B cell (primary cell): ENCODE results near the gene PTPN7.

ENCODE experiments used
- CTCF ChIP-seq: fragments of 200-600 bp; IDR thresholded peaks from one replicate; pipeline ENCODE4 v1.8.0; 2022; ENCODE audit warnings: antibody characterized with exemption, mild to moderate bottlenecking
- EZH2 ChIP-seq: IDR thresholded peaks from 2 replicates; pipeline ENCODE4 v1.6.1; 2012; ENCODE audit warnings: borderline replicate concordance, low read depth, mild to moderate bottlenecking, moderate library complexity, low read length; ENCODE audit not compliant: insufficient read depth, poor library complexity, severe bottlenecking

DNA sequence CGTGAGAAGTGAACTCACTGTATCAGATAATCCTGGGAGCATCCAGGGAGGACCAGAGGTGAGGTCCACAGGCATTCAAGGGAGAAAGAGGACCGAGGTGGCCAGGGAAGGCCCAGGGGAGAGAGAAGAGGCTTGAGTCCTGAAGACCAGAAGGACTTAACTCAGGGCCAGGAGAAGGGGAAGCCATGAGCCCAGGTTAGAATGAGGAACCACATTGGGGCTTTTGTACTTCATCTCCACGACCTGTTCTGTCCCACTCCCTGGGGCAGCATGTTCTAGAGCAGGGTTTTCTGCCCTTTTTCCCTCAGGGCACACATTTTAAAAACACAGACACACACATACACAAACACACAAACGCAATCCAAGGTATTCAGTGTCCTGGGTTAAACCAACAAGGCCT lies 41.6 kb upstream of the PTPN7 start:
- TF ChIP-seq EZH2 (no peak), CTCF (no peak)
